WERI-Rb-1 (cell line): ENCODE measurements around the gene IGFBP5.

Source experiments
- DNase-seq: peaks from one replicate; pipeline ENCODE4 v3.0.0-alpha.2; 2020
- H3K27ac ChIP-seq: fragments of 250-450 bp; sonication (Bioruptor Pico); 2 replicates; pipeline ENCODE4 v1.5.1; 2020; ENCODE audit warnings: mild to moderate bottlenecking, moderate library complexity
- H3K27me3 ChIP-seq: fragments of 250-450 bp; sonication (Bioruptor Pico); 2 replicates; pipeline ENCODE4 v1.5.1; 2021; ENCODE audit warnings: mild to moderate bottlenecking, low read depth, moderate library complexity; ENCODE audit not compliant: insufficient read depth, severe bottlenecking
- H3K36me3 ChIP-seq: fragments of 250-450 bp; sonication (Bioruptor Pico); 2 replicates; pipeline ENCODE4 v1.5.1; 2020; ENCODE audit warnings: mild to moderate bottlenecking, moderate library complexity
- H3K4me3 ChIP-seq: 2 replicates; pipeline ENCODE4 v1.5.1; 2011; ENCODE audit warnings: low read depth, mild to moderate bottlenecking, control low read depth, low read length
- H3K9me3 ChIP-seq: fragments of 250-450 bp; sonication (Bioruptor Pico); 2 replicates; pipeline ENCODE4 v1.5.1; 2021; ENCODE audit warnings: mild to moderate bottlenecking, moderate library complexity; ENCODE audit not compliant: severe bottlenecking
- CTCF ChIP-seq: IDR thresholded peaks from 2 replicates; pipeline ENCODE4 v1.5.1; 2011; ENCODE audit warnings: low read depth, mild to moderate bottlenecking, control low read depth, inconsistent platforms, low read length

Gene IGFBP5

GRCh38 chr2:216713691-216714336, 18.5 kb upstream of the IGFBP5 start:
- Histone ChIP-seq H3K36me3 (no peaks in the 10 kb centered on the region), H3K9me3 (no peaks in the 10 kb centered on the region), H3K27me3 (no peaks in the 10 kb centered on the region), H3K27ac (no peak overlapping the region), H3K4me3 (no peak overlapping the region)
- DNase-seq = no peak
- TF ChIP-seq CTCF = no peak

- no peaks in the 10 kb centered on the region for H3K36me3 ChIP-seq
- H3K9me3 ChIP-seq = no peaks in the 10 kb centered on the region
- H3K27me3 ChIP-seq = no peaks in the 10 kb centered on the region
- no peak for DNase-seq
- TF ChIP-seq CTCF = no peak
- no peak overlapping the region for H3K27ac ChIP-seq
- H3K4me3 ChIP-seq = no peak overlapping the region
These were observed 16.0 kb upstream of the IGFBP5 start for GRCh38 chr2:216711348-216711747.

- TF ChIP-seq CTCF = no peak
- Histone ChIP-seq H3K27me3 (no peaks in the 10 kb centered on the region), H3K36me3 (no peaks in the 10 kb centered on the region), H3K4me3 (no peak overlapping the region), H3K27ac (no peak overlapping the region), H3K9me3 (no peaks in the 10 kb centered on the region)
- DNase-seq = no peak
These were observed 15.4 kb upstream of the IGFBP5 start for GRCh38 chr2:216710551-216711301.

- TF ChIP-seq CTCF = no peak
- H3K27ac ChIP-seq = no peak overlapping the region
These were observed 7.4 kb upstream of the IGFBP5 start for GRCh38 chr2:216702756-216703155.

GRCh38 chr2:216701544-216701943, 6.2 kb upstream of the IGFBP5 start:
- Histone ChIP-seq H3K27me3 (no peaks in the 10 kb centered on the region), H3K9me3 (no peaks in the 10 kb centered on the region), H3K27ac (no peak overlapping the region), H3K4me3 (no peak overlapping the region), H3K36me3 (no peaks in the 10 kb centered on the region)
- no peak for DNase-seq
- no peak for TF ChIP-seq CTCF

More at GRCh38 chr2:216702756-216703155, 7.4 kb upstream of the IGFBP5 start:
- no peaks in the 10 kb centered on the region for H3K9me3 ChIP-seq
- no peak for DNase-seq
- H3K27me3 ChIP-seq = no peaks in the 10 kb centered on the region
- no peak overlapping the region for H3K4me3 ChIP-seq
- no peaks in the 10 kb centered on the region for H3K36me3 ChIP-seq
